HG03575 (cell line): ENCODE results near the gene TESK1.

Experiments
- ATAC-seq: cut with Tn5 transposase; IDR thresholded peaks from one replicate; pipeline ENCODE4 v1.9.1; 2021; ENCODE audit not compliant: unreplicated experiment, insufficient number of reproducible peaks, low FRiP score; ENCODE audit errors: extremely low read depth

Gene TESK1

GRCh38 chr9:35657546-35658136 is 52.6 kb downstream of the TESK1 start, which contains the start of gene RMRP:
RMRP (minus strand) TSS chr9:35658019.
- ATAC-seq = peak; percentile 63

DNA sequence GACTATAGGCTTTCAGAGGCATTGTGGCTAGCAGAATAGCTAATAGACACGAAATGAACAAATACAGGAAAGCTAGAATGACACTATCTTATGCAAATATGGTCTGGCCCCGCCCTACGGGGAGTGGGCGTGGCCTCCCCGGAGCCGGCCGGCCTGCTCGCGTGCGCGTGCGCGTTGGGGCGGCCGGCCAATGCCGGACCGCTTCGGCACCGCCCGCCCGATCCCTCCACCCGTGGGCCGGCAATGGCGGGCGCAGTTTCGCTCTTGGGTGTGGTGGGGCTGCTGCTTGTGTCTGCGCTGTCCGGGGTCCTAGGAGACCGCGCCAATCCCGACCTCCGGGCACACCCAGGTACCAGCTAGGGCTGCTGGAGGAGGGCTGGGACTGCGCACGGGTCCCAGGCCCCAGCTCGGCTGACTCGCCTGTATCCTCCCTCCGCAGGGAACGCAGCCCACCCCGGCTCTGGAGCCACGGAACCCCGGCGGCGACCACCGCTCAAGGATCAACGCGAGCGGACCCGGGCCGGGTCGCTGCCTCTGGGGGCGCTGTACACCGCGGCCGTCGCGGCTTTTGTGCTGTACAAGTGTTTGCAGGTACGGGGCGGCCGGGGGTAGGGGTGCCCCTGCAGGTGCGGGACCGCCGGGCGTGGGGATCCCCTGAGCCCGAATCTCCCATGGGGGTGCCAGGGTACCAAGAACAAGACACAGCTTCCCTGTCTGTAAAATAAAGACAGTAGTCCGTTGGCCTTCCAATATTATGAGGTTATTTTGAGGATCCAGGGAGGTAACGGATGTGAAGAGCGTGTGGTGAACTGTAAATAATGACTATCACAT is 53.3 kb downstream of the TESK1 start, which contains the start of gene CCDC107:
Gene CCDC107 (plus strand): TSS at position 156 of the 831 bp plus-strand sequence. CDS start 88 bp downstream, at position 244.
- peak; percentile 22 for ATAC-seq

DNA sequence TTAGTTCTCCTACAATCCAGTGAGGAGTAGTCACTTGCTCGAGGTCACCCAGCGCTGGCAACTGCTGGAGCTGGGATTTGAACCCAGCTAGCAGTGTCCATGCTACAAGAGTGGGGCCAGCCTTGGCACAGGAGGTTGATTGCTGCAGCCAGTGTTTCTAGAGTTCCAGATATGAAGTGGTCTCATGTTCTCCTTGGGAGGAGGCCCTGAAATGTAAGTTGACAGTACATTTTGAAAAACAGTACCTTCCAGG is 53.8 kb downstream of the TESK1 start:
- ATAC-seq = no peak

DNA sequence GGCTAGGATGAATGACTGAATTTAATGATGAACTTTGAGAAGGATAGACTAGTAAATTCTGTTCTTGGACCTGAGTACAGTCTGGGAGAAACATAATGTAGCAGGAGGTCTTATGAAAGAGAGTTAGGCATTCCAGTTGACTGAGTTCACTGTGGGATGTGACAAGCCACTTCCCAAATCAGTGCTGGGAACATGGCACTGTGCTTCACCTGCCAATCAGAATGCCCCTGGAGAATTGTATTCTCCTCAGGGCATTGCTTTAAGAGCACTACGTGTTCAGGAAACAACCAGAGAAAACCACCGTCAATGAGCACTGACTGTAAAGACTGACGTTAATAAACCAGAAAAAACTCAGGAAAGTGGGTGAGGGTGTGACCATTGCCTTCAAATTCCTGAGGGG is 54.3 kb downstream of the TESK1 start:
- no peak for ATAC-seq
